HepG2 (cell line): Measurements from ENCODE around the gene CCDC57. TPM values are rescaled to one million over a fixed set of nuclear protein-coding genes. Genes with fewer than 3 reads are reported as not detected.

Source experiments
- CBX5 ChIP-seq: sonication (generic); formaldehyde crosslinking; IDR thresholded peaks from 2 replicates; pipeline ENCODE4 v1.4.0; 2020; ENCODE audit warnings: missing genetic modification reagents, borderline replicate concordance
- ISX ChIP-seq: sonication (generic); formaldehyde crosslinking; conservative IDR thresholded peaks from 2 replicates; pipeline ENCODE4 v1.5.0; 2020; ENCODE audit warnings: missing genetic modification reagents
- KDM4B ChIP-seq: sonication (generic); formaldehyde crosslinking; IDR thresholded peaks from 2 replicates; pipeline ENCODE4 v1.4.0; 2020; ENCODE audit warnings: missing genetic modification reagents
- KLF11 ChIP-seq: IDR thresholded peaks from 2 replicates; pipeline ENCODE4 v1.6.1; 2016; ENCODE audit warnings: missing compliant biosample characterization
- KLF15 ChIP-seq: sonication (generic); formaldehyde crosslinking; IDR thresholded peaks from 2 replicates; pipeline ENCODE4 v1.8.1; 2023; ENCODE audit warnings: borderline replicate concordance, mild to moderate bottlenecking, inconsistent platforms, missing genetic modification reagents, mixed read lengths
- MED1 ChIP-seq: sonication (generic); formaldehyde crosslinking; IDR thresholded peaks from 2 replicates; pipeline ENCODE4 v1.4.0; 2020; ENCODE audit warnings: missing genetic modification reagents
- POGZ ChIP-seq: sonication (generic); formaldehyde crosslinking; IDR thresholded peaks from 2 replicates; pipeline ENCODE4 v1.4.0; 2020; ENCODE audit warnings: mild to moderate bottlenecking, missing genetic modification reagents
- ZC3H4 ChIP-seq: sonication (generic); formaldehyde crosslinking; IDR thresholded peaks from 2 replicates; pipeline ENCODE4 v1.4.0; 2020; ENCODE audit warnings: missing genetic modification reagents, borderline replicate concordance
- ZFP82 ChIP-seq: sonication (generic); formaldehyde crosslinking; IDR thresholded peaks from 2 replicates; pipeline ENCODE4 v1.5.1; 2020; ENCODE audit warnings: mild to moderate bottlenecking, missing genetic modification reagents, borderline replicate concordance
- ZFYVE20 ChIP-seq: sonication (generic); formaldehyde crosslinking; IDR thresholded peaks from 2 replicates; pipeline ENCODE4 v1.8.0; 2023; ENCODE audit warnings: low read depth, mild to moderate bottlenecking, moderate library complexity, missing genetic modification reagents, borderline replicate concordance
- ZIK1 ChIP-seq: sonication (generic); formaldehyde crosslinking; IDR thresholded peaks from 2 replicates; pipeline ENCODE4 v1.5.0; 2020; ENCODE audit warnings: mild to moderate bottlenecking, low read depth, missing genetic modification reagents, borderline replicate concordance
- ZNF234 ChIP-seq: sonication (generic); formaldehyde crosslinking; conservative IDR thresholded peaks from 2 replicates; pipeline ENCODE4 v1.5.1; 2020; ENCODE audit warnings: mild to moderate bottlenecking, missing genetic modification reagents
- ZNF263 ChIP-seq: sonication (generic); formaldehyde crosslinking; IDR thresholded peaks from 2 replicates; pipeline ENCODE4 v1.4.0; 2020; ENCODE audit warnings: missing genetic modification reagents
- ZNF331 ChIP-seq: sonication (generic); formaldehyde crosslinking; IDR thresholded peaks from 2 replicates; pipeline ENCODE4 v1.4.0; 2020; ENCODE audit warnings: missing genetic modification reagents
- ZNF629 ChIP-seq: sonication (generic); formaldehyde crosslinking; conservative IDR thresholded peaks from 2 replicates; pipeline ENCODE4 v1.5.0; 2020; ENCODE audit warnings: missing genetic modification reagents
- ZNF816 ChIP-seq: sonication (generic); formaldehyde crosslinking; IDR thresholded peaks from 2 replicates; pipeline ENCODE4 v1.8.0; 2022; ENCODE audit warnings: missing genetic modification reagents, mild to moderate bottlenecking, borderline replicate concordance
- ZSCAN22 ChIP-seq: sonication (generic); formaldehyde crosslinking; IDR thresholded peaks from 2 replicates; pipeline ENCODE4 v1.4.0; 2020; ENCODE audit warnings: mild to moderate bottlenecking, missing genetic modification reagents
- polyA plus RNA-seq, 8 experiments: library from polyadenylated mRNA; depleted of rRNA in 3 of 8; stranded (reverse) in 7 of 8; unstranded in 1 of 8; fragments of >200 nt; fragmentation: Illumina TruSeq in 4 of 8; extraction: Trizol in 4 of 8; gene quantifications; 2 replicates each; pipeline versions ENCODE4 v1.2.1 to v1.2.3, GENCODE V29; 2011 to 2016; ENCODE audit warnings: low read depth in 4 of 8, missing spikeins in 1 of 8, mixed read lengths in 1 of 8; ENCODE audit not compliant: insufficient read depth in 1 of 8
- total RNA-seq, 5 experiments: library from RNA; depleted of rRNA; stranded (reverse); fragments of >200 nt; fragmentation: Illumina TruSeq; extraction: Trizol; gene quantifications; 2 replicates each; pipeline ENCODE4 v1.2.3, GENCODE V29; 2016; ENCODE audit warnings: low read depth in 1 of 5
- TF ChIP-seq, protein P1 (sequence below): sonication (generic); formaldehyde crosslinking; IDR thresholded peaks from 2 replicates; pipeline ENCODE4 v1.5.0; 2020; ENCODE audit warnings: missing genetic modification reagents, mild to moderate bottlenecking, borderline replicate concordance
- TF ChIP-seq, protein P2 (sequence below): sonication (generic); formaldehyde crosslinking; IDR thresholded peaks from 2 replicates; pipeline ENCODE4 v1.4.0; 2020; ENCODE audit warnings: low read depth, mild to moderate bottlenecking, missing genetic modification reagents
- TF ChIP-seq, protein P3 (sequence below): sonication (generic); formaldehyde crosslinking; IDR thresholded peaks from 2 replicates; pipeline ENCODE4 v1.5.0; 2020; ENCODE audit warnings: missing genetic modification reagents
- TF ChIP-seq, protein P4 (sequence below): sonication (generic); formaldehyde crosslinking; conservative IDR thresholded peaks from 2 replicates; pipeline ENCODE4 v1.8.1; 2023; ENCODE audit warnings: missing genetic modification reagents
- TF ChIP-seq, protein P5 (sequence below): sonication (generic); formaldehyde crosslinking; IDR thresholded peaks from 2 replicates; pipeline ENCODE4 v1.8.0; 2022; ENCODE audit warnings: mild to moderate bottlenecking, missing genetic modification reagents, moderate library complexity

The CCDC57 gene
- total and polyA plus RNA-seq, 2 of the 13 experiments (the other 11 are each of a cell fraction or from before 2014, with no cell fraction given), result 59.3 to 59.9 TPM

DNA sequence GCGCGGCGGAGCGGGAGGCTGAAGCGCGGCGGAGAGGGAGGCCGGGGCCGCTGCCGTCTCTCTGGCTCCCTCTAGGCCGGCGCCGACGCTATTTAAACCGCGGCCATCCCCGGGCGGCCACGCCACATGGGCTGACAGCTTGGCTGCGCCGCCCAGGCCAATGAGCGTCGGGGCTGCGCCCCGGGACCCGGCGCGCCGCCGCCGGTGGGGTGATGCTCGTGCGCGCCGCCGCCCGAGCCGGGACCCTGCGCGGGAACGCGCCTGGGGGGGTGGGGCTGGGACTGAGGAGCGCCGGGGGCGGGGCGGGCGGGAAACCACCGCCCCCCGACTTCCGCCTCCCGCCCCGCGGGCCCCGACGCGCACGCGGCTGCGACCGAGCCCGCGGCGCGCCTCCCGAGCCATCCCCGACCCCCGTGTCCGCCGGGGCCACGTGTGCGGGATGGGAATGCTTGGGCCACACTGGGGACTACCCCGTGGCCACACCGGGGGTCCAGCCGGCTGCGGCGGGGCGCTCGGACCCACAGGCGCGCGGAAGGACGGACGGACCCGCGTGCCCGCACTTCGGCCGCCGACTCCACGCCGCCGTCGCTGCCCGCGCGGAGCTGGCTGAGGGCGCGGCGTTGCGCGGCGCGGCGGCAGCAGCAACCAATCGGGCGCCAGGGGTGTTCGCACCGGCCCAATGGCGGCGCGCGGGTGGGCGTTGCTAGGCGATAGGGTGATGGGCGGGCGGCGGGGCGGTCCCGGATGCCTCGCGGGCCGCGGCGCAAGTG, 114.3 kb downstream of the CCDC57 start, which contains the start of gene FASN (continued):
- TF ChIP-seq, protein P1, sequence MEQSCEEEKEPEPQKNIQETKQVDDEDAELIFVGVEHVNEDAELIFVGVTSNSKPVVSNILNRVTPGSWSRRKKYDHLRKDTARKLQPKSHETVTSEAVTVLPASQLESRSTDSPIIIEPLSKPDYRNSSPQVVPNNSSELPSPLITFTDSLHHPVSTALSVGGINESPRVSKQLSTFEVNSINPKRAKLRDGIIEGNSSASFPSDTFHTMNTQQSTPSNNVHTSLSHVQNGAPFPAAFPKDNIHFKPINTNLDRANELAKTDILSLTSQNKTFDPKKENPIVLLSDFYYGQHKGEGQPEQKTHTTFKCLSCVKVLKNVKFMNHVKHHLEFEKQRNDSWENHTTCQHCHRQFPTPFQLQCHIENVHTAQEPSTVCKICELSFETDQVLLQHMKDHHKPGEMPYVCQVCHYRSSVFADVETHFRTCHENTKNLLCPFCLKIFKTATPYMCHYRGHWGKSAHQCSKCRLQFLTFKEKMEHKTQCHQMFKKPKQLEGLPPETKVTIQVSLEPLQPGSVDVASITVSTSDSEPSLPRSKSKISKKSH (CRISPR knock-in tag), result no peak
- TF ChIP-seq KLF11 (peak; percentile 76), ZSCAN22 (no peak), CBX5 (CRISPR knock-in tag) (no peak), KLF15 (peak; percentile 26; the same call in 1 of the 2 replicates), KDM4B (CRISPR knock-in tag) (peak; percentile 55; the same call in 1 of the 2 replicates), ZNF629 (CRISPR knock-in tag) (peak; percentile 40), ZFYVE20 (CRISPR knock-in tag) (peak; percentile 91; the same call in 1 of the 2 replicates), ZIK1 (CRISPR knock-in tag) (peak; percentile 92), POGZ (CRISPR knock-in tag) (peak; percentile 61; the same call in 1 of the 2 replicates), ZNF234 (CRISPR knock-in tag) (no peak), ZFP82 (CRISPR knock-in tag) (peak; percentile 89; the same call in 1 of the 2 replicates), ISX (CRISPR knock-in tag) (peak; percentile 76; the same call in 1 of the 2 replicates), ZC3H4 (CRISPR knock-in tag) (peak; percentile 86; the same call in 1 of the 2 replicates), ZNF816 (CRISPR knock-in tag) (peak; percentile 92; the same call in 1 of the 2 replicates), ZNF263 (peak; percentile 47), ZNF331 (CRISPR knock-in tag) (peak; percentile 36), MED1 (CRISPR knock-in tag) (peak; percentile 52; the same call in 1 of the 2 replicates)
- TF ChIP-seq, protein P2, sequence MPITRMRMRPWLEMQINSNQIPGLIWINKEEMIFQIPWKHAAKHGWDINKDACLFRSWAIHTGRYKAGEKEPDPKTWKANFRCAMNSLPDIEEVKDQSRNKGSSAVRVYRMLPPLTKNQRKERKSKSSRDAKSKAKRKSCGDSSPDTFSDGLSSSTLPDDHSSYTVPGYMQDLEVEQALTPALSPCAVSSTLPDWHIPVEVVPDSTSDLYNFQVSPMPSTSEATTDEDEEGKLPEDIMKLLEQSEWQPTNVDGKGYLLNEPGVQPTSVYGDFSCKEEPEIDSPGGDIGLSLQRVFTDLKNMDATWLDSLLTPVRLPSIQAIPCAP (CRISPR knock-in tag), result peak; percentile 55; the same call in 1 of the 2 replicates
- TF ChIP-seq, protein P3, sequence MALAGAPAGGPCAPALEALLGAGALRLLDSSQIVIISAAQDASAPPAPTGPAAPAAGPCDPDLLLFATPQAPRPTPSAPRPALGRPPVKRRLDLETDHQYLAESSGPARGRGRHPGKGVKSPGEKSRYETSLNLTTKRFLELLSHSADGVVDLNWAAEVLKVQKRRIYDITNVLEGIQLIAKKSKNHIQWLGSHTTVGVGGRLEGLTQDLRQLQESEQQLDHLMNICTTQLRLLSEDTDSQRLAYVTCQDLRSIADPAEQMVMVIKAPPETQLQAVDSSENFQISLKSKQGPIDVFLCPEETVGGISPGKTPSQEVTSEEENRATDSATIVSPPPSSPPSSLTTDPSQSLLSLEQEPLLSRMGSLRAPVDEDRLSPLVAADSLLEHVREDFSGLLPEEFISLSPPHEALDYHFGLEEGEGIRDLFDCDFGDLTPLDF (CRISPR knock-in tag), result peak; percentile 58; the same call in 1 of the 2 replicates
- TF ChIP-seq, protein P4, sequence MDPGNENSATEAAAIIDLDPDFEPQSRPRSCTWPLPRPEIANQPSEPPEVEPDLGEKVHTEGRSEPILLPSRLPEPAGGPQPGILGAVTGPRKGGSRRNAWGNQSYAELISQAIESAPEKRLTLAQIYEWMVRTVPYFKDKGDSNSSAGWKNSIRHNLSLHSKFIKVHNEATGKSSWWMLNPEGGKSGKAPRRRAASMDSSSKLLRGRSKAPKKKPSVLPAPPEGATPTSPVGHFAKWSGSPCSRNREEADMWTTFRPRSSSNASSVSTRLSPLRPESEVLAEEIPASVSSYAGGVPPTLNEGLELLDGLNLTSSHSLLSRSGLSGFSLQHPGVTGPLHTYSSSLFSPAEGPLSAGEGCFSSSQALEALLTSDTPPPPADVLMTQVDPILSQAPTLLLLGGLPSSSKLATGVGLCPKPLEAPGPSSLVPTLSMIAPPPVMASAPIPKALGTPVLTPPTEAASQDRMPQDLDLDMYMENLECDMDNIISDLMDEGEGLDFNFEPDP (CRISPR knock-in tag), result no peak
- TF ChIP-seq, protein P5, sequence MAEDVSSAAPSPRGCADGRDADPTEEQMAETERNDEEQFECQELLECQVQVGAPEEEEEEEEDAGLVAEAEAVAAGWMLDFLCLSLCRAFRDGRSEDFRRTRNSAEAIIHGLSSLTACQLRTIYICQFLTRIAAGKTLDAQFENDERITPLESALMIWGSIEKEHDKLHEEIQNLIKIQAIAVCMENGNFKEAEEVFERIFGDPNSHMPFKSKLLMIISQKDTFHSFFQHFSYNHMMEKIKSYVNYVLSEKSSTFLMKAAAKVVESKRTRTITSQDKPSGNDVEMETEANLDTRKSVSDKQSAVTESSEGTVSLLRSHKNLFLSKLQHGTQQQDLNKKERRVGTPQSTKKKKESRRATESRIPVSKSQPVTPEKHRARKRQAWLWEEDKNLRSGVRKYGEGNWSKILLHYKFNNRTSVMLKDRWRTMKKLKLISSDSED (CRISPR knock-in tag), result peak; percentile 80; the same call in 1 of the 2 replicates
